ENCODE results near the gene CENPP. TPM values are rescaled to one million over a fixed set of nuclear protein-coding genes. Genes with fewer than 3 reads are reported as not detected.
"Not testable (repeated sequence)": the region's sequence is repeated elsewhere in the genome, so short reads cannot be mapped to it uniquely, and the experiment has no call there.

The CENPP gene
- total RNA-seq, 1 experiment from 2014 or later: 8.3 TPM

GRCh38 chr9:92573612-92574011 lies 247.9 kb downstream of the CENPP start:
- ATAC-seq; CTCF ChIA-PET; H3K27me3 ChIP-seq (ENCODE audit: low read length): not testable (repeated sequence)

GRCh38 chr9:92576175-92576574 lies 250.4 kb downstream of the CENPP start:
- Histone ChIP-seq H2AFZ (ENCODE audit: low read length) (no peak overlapping the region), H3F3A (ENCODE audit: low read length, unreplicated experiment) (no peaks in the 10 kb centered on the region), H3K4me2 (ENCODE audit: low read length) (no peak overlapping the region), H3K4me3 (ENCODE audit: low read length) (no peak overlapping the region), H3K79me2 (ENCODE audit: low read length) (no peaks in the 10 kb centered on the region), H3K9me2 (replicated peaks; ENCODE audit: low read length) (no peaks in the 10 kb centered on the region), H3K27me3 (ENCODE audit: low read length) (no peaks in the 10 kb centered on the region), H3K9me3 (ENCODE audit: low read length) (no peaks in the 10 kb centered on the region), H3K36me3 (ENCODE audit: low read depth, low read length) (no peaks in the 10 kb centered on the region), H3K4me1 (ENCODE audit: insufficient read depth, low read length) (no peaks in the 10 kb centered on the region), H4K20me1 (ENCODE audit: low read length) (no peaks in the 10 kb centered on the region), H3K9ac (ENCODE audit: low read length) (no peak overlapping the region), H3K27ac (ENCODE audit: low read length) (no peak overlapping the region)
- CTCF ChIA-PET: no interaction called here
- peak; percentile 50 for ATAC-seq
- DNase-seq: no peak
- POLR2A ChIA-PET (ENCODE audit: unreplicated experiment): no interaction called here
- TF ChIP-seq EZH2phosphoT487 (IDR thresholded peaks at IDR 0.05; ENCODE audit: borderline replicate concordance, low read length) (no peak), EZH2 (IDR thresholded peaks at IDR 0.05; ENCODE audit: low read length, unreplicated experiment) (no peak), CTCF (conservative IDR thresholded peaks at IDR 0.05; ENCODE audit: low read depth, low read length) (no peak)
- BruUV-seq (replicated peaks): no TSS peak
- intact Hi-C loops (cut with micrococcal nuclease): no loop called here

More at GRCh38 chr9:92573612-92574011, 247.9 kb downstream of the CENPP start:
- H3K4me2 ChIP-seq (ENCODE audit: low read length); BruUV-seq (replicated peaks); H4K20me1 ChIP-seq (ENCODE audit: low read length); H3K27ac ChIP-seq (ENCODE audit: low read length); H3K9me2 ChIP-seq (replicated peaks; ENCODE audit: low read length); POLR2A ChIA-PET (ENCODE audit: unreplicated experiment); H2AFZ ChIP-seq (ENCODE audit: low read length); H3K9me3 ChIP-seq (ENCODE audit: low read length); H3K4me1 ChIP-seq (ENCODE audit: insufficient read depth, low read length); intact Hi-C loops (cut with micrococcal nuclease); H3K79me2 ChIP-seq (ENCODE audit: low read length); H3K36me3 ChIP-seq (ENCODE audit: low read depth, low read length); H3K9ac ChIP-seq (ENCODE audit: low read length); DNase-seq; H3F3A ChIP-seq (ENCODE audit: low read length, unreplicated experiment); H3K4me3 ChIP-seq (ENCODE audit: low read length): not testable (repeated sequence)

- no peak overlapping the region for H3K9ac ChIP-seq (ENCODE audit: low read length)
- BruUV-seq (replicated peaks): no TSS peak
- H2AFZ ChIP-seq (ENCODE audit: low read length): no peak overlapping the region
- H3K36me3 ChIP-seq (ENCODE audit: low read depth, low read length): no peaks in the 10 kb centered on the region
- ChIA-PET CTCF (no interaction called here), POLR2A (ENCODE audit: unreplicated experiment) (no interaction called here)
- no peaks in the 10 kb centered on the region for H3K27me3 ChIP-seq (ENCODE audit: low read length)
- intact Hi-C loops (cut with micrococcal nuclease): no loop called here
- H3K4me3 ChIP-seq (ENCODE audit: low read length): no peak overlapping the region
- no peaks in the 10 kb centered on the region for H3K79me2 ChIP-seq (ENCODE audit: low read length)
- no peaks in the 10 kb centered on the region for H3F3A ChIP-seq (ENCODE audit: low read length, unreplicated experiment)
- H4K20me1 ChIP-seq (ENCODE audit: low read length): no peaks in the 10 kb centered on the region
- H3K4me1 ChIP-seq (ENCODE audit: insufficient read depth, low read length): no peaks in the 10 kb centered on the region
- no peak for TF ChIP-seq CTCF (conservative IDR thresholded peaks at IDR 0.05; ENCODE audit: low read depth, low read length)
- TF ChIP-seq EZH2phosphoT487 (IDR thresholded peaks at IDR 0.05; ENCODE audit: borderline replicate concordance, low read length): no peak
- H3K4me2 ChIP-seq (ENCODE audit: low read length): no peak overlapping the region
- ATAC-seq (no peak), DNase-seq (no peak)
- no peak overlapping the region for H3K27ac ChIP-seq (ENCODE audit: low read length)
- H3K9me2 ChIP-seq (replicated peaks; ENCODE audit: low read length): no peaks in the 10 kb centered on the region
- no peaks in the 10 kb centered on the region for H3K9me3 ChIP-seq (ENCODE audit: low read length)
These were observed 264.2 kb downstream of the CENPP start for GRCh38 chr9:92589923-92590322.

All from PC-3 (cell line).